PC-3 (cell line): ENCODE measurements around the gene FAM83E. TPM values are rescaled to one million over a fixed set of nuclear protein-coding genes. Genes with fewer than 3 reads are reported as not detected.

Experiments used
- ATAC-seq: fragments of 200-7000 bp; cut with Tn5 transposase; 2 replicates; pipeline ENCODE4 v1.9.1; 2020; ENCODE audit warnings: mild to moderate bottlenecking, moderate library complexity
- BruUV-seq: library from RNA; stranded (reverse); fragments of 400-500 nt; replicated peaks from 2 replicates; lab custom pipeline; 2021; lab: Mats Ljungman, UMichigan
- CTCF ChIA-PET: fragments of 300-600 bp; sonication (Branson Sonifier 250); formaldehyde crosslinking; loops from one replicate; lab custom pipeline; 2022; ENCODE audit warnings: antibody characterized with exemption; lab: Charles Lee
- POLR2A ChIA-PET: fragments of 300-600 bp; sonication (Branson Sonifier 250); formaldehyde crosslinking; loops from one replicate; lab custom pipeline; 2022; ENCODE audit warnings: antibody characterized with exemption; ENCODE audit not compliant: unreplicated experiment; lab: Charles Lee
- DNase-seq: peaks from one replicate; pipeline ENCODE4 v3.0.0-alpha.2; 2015
- H2AFZ ChIP-seq: fragments of 300-600 bp; sonication (generic); 2 replicates; pipeline ENCODE4 v1.6.0; 2016; ENCODE audit warnings: antibody characterized with exemption, low read length
- H3F3A ChIP-seq: fragments of 300-600 bp; sonication (generic); one replicate; pipeline ENCODE4 v1.6.0; 2017; ENCODE audit warnings: antibody characterized with exemption, low read length, control low read depth, mild to moderate bottlenecking; ENCODE audit not compliant: unreplicated experiment
- H3K27ac ChIP-seq: fragments of 300-600 bp; sonication (generic); 2 replicates; pipeline ENCODE4 v1.5.1; 2016; ENCODE audit warnings: mild to moderate bottlenecking, low read length
- H3K27me3 ChIP-seq: fragments of 300-600 bp; sonication (generic); 2 replicates; pipeline ENCODE4 v1.6.1; 2016; ENCODE audit warnings: low read length, mixed read lengths
- H3K36me3 ChIP-seq: fragments of 300-600 bp; sonication (generic); 2 replicates; pipeline ENCODE4 v1.6.1; 2016; ENCODE audit warnings: low read depth, mixed run types, low read length, mixed read lengths
- H3K4me1 ChIP-seq: fragments of 300-600 bp; sonication (generic); 2 replicates; pipeline ENCODE4 v1.5.1; 2016; ENCODE audit warnings: low read length; ENCODE audit not compliant: insufficient read depth
- H3K4me2 ChIP-seq: fragments of 300-600 bp; sonication (generic); 2 replicates; pipeline ENCODE4 v1.6.0; 2016; ENCODE audit warnings: low read length
- H3K4me3 ChIP-seq: fragments of 300-600 bp; sonication (generic); 2 replicates; pipeline ENCODE4 v1.5.1; 2016; ENCODE audit warnings: mild to moderate bottlenecking, low read length, mixed read lengths
- H3K79me2 ChIP-seq: fragments of 300-600 bp; sonication (generic); 2 replicates; pipeline ENCODE4 v1.6.1; 2017; ENCODE audit warnings: low read length, mixed read lengths
- H3K9ac ChIP-seq: fragments of 300-600 bp; sonication (generic); 2 replicates; pipeline ENCODE4 v1.6.0; 2016; ENCODE audit warnings: mild to moderate bottlenecking, low read length
- H3K9me2 ChIP-seq: fragments of 300-600 bp; sonication (generic); replicated peaks from 2 replicates; pipeline ENCODE4 v1.6.1; 2016; ENCODE audit warnings: mixed run types, low read length, mixed read lengths
- H3K9me3 ChIP-seq: fragments of 300-600 bp; sonication (generic); 2 replicates; pipeline ENCODE4 v1.6.1; 2016; ENCODE audit warnings: low read length, mixed read lengths
- H4K20me1 ChIP-seq: fragments of 300-600 bp; sonication (generic); 2 replicates; pipeline ENCODE4 v1.6.1; 2016; ENCODE audit warnings: low read length, mixed read lengths
- EZH2 ChIP-seq: fragments of 300-600 bp; sonication (generic); IDR thresholded peaks from one replicate; pipeline ENCODE4 v1.6.1; 2017; ENCODE audit warnings: antibody characterized with exemption, mild to moderate bottlenecking, low read length; ENCODE audit not compliant: unreplicated experiment
- EZH2phosphoT487 ChIP-seq: fragments of 300-600 bp; sonication (generic); IDR thresholded peaks from 2 replicates; pipeline ENCODE4 v1.6.1; 2018; ENCODE audit warnings: mild to moderate bottlenecking, antibody characterized with exemption, low read length, borderline replicate concordance
- intact Hi-C: fragments of 100-400 bp; cut with micrococcal nuclease; formaldehyde crosslinking; loops from 2 replicates; pipeline ENCODE4 v1.9.0; 2023
- total RNA-seq: library from RNA; depleted of rRNA; stranded (reverse); fragments of >200 nt; gene quantifications from 2 replicates; pipeline ENCODE4 v1.2.3, GENCODE V29; 2014
- TF ChIP-seq, protein P1 (sequence below): fragments of 300-600 bp; sonication (generic); conservative IDR thresholded peaks from 2 replicates; pipeline ENCODE4 v1.5.1; 2017; ENCODE audit warnings: antibody characterized with exemption, low read depth, mild to moderate bottlenecking, low read length

The FAM83E gene
- total RNA-seq, 1 experiment from 2014 or later, result 4.6 TPM

- DNase-seq, result peak; percentile 20
- Histone ChIP-seq H3K4me3 (no peak overlapping the region), H3K36me3 (no peaks in the 10 kb centered on the region), H3K27ac (no peak overlapping the region), H3F3A (no peaks in the 10 kb centered on the region), H4K20me1 (no peaks in the 10 kb centered on the region), H3K4me1 (no peaks in the 10 kb centered on the region), H3K9me2 (no peaks in the 10 kb centered on the region), H3K27me3 (no peaks in the 10 kb centered on the region), H3K79me2 (no peaks in the 10 kb centered on the region), H2AFZ (no peak overlapping the region), H3K4me2 (no peak overlapping the region), H3K9ac (no peak overlapping the region), H3K9me3 (no peaks in the 10 kb centered on the region)
- ChIA-PET POLR2A (no interaction called here), CTCF (interaction anchor here (1.0 kb wide), 1 partner anchor 11 kb away, joined by 3 read pairs; the partner anchor contains the start of gene CA11)
- intact Hi-C loops, result no loop called here
- no TSS peak for BruUV-seq
- ATAC-seq, result no peak
- TF ChIP-seq EZH2phosphoT487, result no peak
- TF ChIP-seq, protein P1, sequence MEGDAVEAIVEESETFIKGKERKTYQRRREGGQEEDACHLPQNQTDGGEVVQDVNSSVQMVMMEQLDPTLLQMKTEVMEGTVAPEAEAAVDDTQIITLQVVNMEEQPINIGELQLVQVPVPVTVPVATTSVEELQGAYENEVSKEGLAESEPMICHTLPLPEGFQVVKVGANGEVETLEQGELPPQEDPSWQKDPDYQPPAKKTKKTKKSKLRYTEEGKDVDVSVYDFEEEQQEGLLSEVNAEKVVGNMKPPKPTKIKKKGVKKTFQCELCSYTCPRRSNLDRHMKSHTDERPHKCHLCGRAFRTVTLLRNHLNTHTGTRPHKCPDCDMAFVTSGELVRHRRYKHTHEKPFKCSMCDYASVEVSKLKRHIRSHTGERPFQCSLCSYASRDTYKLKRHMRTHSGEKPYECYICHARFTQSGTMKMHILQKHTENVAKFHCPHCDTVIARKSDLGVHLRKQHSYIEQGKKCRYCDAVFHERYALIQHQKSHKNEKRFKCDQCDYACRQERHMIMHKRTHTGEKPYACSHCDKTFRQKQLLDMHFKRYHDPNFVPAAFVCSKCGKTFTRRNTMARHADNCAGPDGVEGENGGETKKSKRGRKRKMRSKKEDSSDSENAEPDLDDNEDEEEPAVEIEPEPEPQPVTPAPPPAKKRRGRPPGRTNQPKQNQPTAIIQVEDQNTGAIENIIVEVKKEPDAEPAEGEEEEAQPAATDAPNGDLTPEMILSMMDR, result no peak
- TF ChIP-seq EZH2, result no peak
Measured at GRCh38 chr19:48656840-48657474, 42.1 kb upstream of the FAM83E start.

DNA sequence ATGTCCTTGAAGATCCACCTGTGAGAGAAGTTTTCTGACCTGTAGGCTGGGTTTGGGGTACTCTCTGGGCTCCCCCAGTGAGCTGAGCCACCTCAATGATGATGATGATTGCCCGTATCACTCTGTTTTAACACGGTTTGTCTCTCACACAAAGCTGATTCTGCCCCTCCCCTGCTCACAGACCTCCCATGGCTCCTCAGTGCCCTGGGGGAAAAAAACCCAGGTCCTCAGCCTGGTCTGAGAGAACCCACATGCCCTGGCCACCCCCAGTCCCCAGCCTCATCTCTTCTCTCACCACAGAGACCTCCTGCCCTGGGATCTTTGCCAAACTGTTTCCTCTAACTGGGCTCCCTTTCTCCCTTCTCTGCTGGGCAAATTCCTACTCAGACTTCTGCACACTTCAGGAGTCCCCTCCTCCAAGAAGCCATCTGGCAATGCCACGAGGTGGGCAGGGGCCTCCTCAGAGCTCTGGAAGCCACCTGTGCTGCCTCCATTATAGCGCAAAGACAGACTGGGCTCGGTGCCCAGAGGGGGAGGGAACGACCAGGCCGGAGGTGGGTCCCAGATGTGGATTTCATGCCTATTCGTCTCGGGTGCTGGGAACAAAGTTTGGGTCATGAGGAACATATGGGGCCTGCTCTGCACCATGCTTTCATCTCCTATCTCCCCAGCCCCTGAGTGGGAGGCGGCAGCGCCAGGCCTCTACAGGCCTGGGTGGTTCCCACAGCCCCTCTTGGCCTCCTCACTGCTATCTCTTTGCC lies 39.6 kb upstream of the FAM83E start:
- no peak overlapping the region for H2AFZ ChIP-seq
- H3K27me3 ChIP-seq, result no peaks in the 10 kb centered on the region
- no TSS peak for BruUV-seq
- H4K20me1 ChIP-seq, result no peaks in the 10 kb centered on the region
- ATAC-seq (no peak), DNase-seq (no peak)
- H3K9ac ChIP-seq, result no peak overlapping the region
- no peak overlapping the region for H3K4me2 ChIP-seq
- CTCF ChIA-PET, result no interaction called here
- no peak overlapping the region for H3K27ac ChIP-seq
- H3K4me3 ChIP-seq, result no peak overlapping the region
- H3K4me1 ChIP-seq, result no peaks in the 10 kb centered on the region
- H3F3A ChIP-seq, result no peaks in the 10 kb centered on the region
- intact Hi-C loops, result no loop called here
- H3K36me3 ChIP-seq, result no peaks in the 10 kb centered on the region
- no peak for TF ChIP-seq EZH2phosphoT487
- POLR2A ChIA-PET, result no interaction called here
- no peaks in the 10 kb centered on the region for H3K79me2 ChIP-seq
- no peaks in the 10 kb centered on the region for H3K9me3 ChIP-seq
- no peaks in the 10 kb centered on the region for H3K9me2 ChIP-seq

DNA sequence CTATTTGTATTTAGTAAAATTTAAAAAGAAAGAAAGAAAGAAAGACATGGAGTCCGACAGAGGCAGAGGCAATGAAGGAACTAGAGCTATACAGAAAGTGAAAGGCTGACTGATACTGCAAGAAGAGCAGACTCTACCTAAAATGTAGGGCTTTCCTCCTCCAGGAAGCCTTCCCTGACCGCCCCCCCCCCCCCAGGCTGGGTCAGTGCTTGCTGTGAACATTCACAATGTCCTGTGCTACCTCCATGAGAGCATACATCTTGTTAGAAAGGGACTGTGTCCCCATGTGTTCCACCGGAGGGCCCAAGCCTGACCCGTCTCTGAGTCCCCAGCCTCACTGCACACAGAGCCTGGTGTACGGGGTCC lies 36.8 kb upstream of the FAM83E start:
- BruUV-seq, result no TSS peak
- no peak overlapping the region for H3K4me2 ChIP-seq
- no peaks in the 10 kb centered on the region for H3K9me3 ChIP-seq
- no peaks in the 10 kb centered on the region for H3K27me3 ChIP-seq
- H3K79me2 ChIP-seq, result no peaks in the 10 kb centered on the region
- H3K36me3 ChIP-seq, result no peaks in the 10 kb centered on the region
- TF ChIP-seq EZH2, result no peak
- no peak for TF ChIP-seq EZH2phosphoT487
- TF ChIP-seq, protein P1, result no peak
- CTCF ChIA-PET, result no interaction called here
- POLR2A ChIA-PET, result no interaction called here
- intact Hi-C loops, result no loop called here
- H3K9me2 ChIP-seq, result no peaks in the 10 kb centered on the region
- no peak overlapping the region for H3K9ac ChIP-seq
- no peak overlapping the region for H3K27ac ChIP-seq
- ATAC-seq, result no peak
- H3K4me3 ChIP-seq, result no peak overlapping the region
- H4K20me1 ChIP-seq, result no peaks in the 10 kb centered on the region
- H2AFZ ChIP-seq, result no peak overlapping the region
- H3K4me1 ChIP-seq, result no peaks in the 10 kb centered on the region
- no peak for DNase-seq
- H3F3A ChIP-seq, result no peaks in the 10 kb centered on the region
